Measurements from ENCODE around the gene CMIP. TPM values are rescaled to one million over a fixed set of nuclear protein-coding genes. Genes with fewer than 3 reads are reported as not detected.

CMIP gene
- total RNA-seq, 1 experiment from 2014 or later = 48.2 TPM

- Histone ChIP-seq H4K91ac (ENCODE audit: insufficient read length, low read depth, low read length) (no peak overlapping the region), H3K27me3 (ENCODE audit: insufficient read depth, low read length) (no peaks in the 10 kb centered on the region), H3K9ac (ENCODE audit: extremely low read depth, insufficient read length, low read length) (no peak overlapping the region), H2BK120ac (ENCODE audit: low read depth, low read length, poor library complexity, severe bottlenecking) (no peak overlapping the region), H2BK12ac (ENCODE audit: insufficient read length, low read depth, low read length) (no peak overlapping the region), H3K23ac (ENCODE audit: insufficient read length, low read depth, low read length) (no peak overlapping the region), H3K9me3 (ENCODE audit: control insufficient read depth, low read depth, low read length) (no peaks in the 10 kb centered on the region), H3K4me1 (ENCODE audit: insufficient read depth, low read length) (peaks cover 9% of the 10 kb centered on the region; the same call in 1 of the 2 replicates), H4K20me1 (ENCODE audit: control insufficient read depth, insufficient read depth, insufficient read length) (peaks cover 4% of the 10 kb centered on the region), H4K8ac (replicated peaks; ENCODE audit: insufficient read length, low read depth, low read length) (no peak overlapping the region), H3K4ac (ENCODE audit: low read depth, low read length) (no peak overlapping the region), H2BK5ac (ENCODE audit: insufficient read length, low read length) (no peak overlapping the region), H3K23me2 (ENCODE audit: insufficient read length, low read depth, low read length, poor library complexity, severe bottlenecking) (peaks cover 3% of the 10 kb centered on the region), H3K4me2 (ENCODE audit: insufficient read depth, insufficient read length, low read length) (no peak overlapping the region), H3T11ph (ENCODE audit: low read length) (no peak overlapping the region), H3K79me2 (ENCODE audit: insufficient read depth, low read length) (no peaks in the 10 kb centered on the region), H3K56ac (ENCODE audit: insufficient read length, low read depth, low read length) (no peak overlapping the region), H2BK15ac (ENCODE audit: low read depth, low read length) (no peak overlapping the region), H2AK5ac (ENCODE audit: insufficient read length, low read length) (no peak overlapping the region), H3K27ac (ENCODE audit: insufficient read length, low read depth, low read length) (no peak overlapping the region), H2AFZ (ENCODE audit: low read length) (no peak overlapping the region), H3K14ac (ENCODE audit: insufficient read depth, low read length) (no peak overlapping the region), H2BK20ac (ENCODE audit: low read depth, low read length, poor library complexity, severe bottlenecking) (no peak overlapping the region), H3K18ac (ENCODE audit: insufficient read length, low read depth, low read length) (no peak overlapping the region), H3K79me1 (ENCODE audit: insufficient read depth, low read depth, low read length, poor library complexity, severe bottlenecking) (no peaks in the 10 kb centered on the region), H4K5ac (ENCODE audit: insufficient read length, low read depth, low read length) (no peak overlapping the region)
- no peaks in the 10 kb centered on the region for H3K27me3 Mint-ChIP-seq (ENCODE audit: low read depth)
- H3K4me1 Mint-ChIP-seq = peaks cover 31 to 44% of the 10 kb centered on the region in 2 experiments
- 100% methylated on average over 2 of the region's 4 CpGs for WGBS (ENCODE audit: extremely low coverage, insufficient read length, low lambda C conversion rate)
- no peak for DNase-seq
- H3K36me3 Mint-ChIP-seq (ENCODE audit: insufficient read depth in 1 of 3, low read depth in 3 of 3) = peaks cover 0 to 1% (median 0%) of the 10 kb centered on the region in 3 experiments; a peak in 2 of 7 replicates
- H3K4me3 Mint-ChIP-seq = no peak overlapping the region
- no peak overlapping the region for H3K27ac Mint-ChIP-seq
- no peaks in the 10 kb centered on the region for H3K9me3 Mint-ChIP-seq
- TF ChIP-seq CTCF (conservative IDR thresholded peaks at IDR 0.05) = no peak
Measured at GRCh38 chr16:81645925-81646324, 201.3 kb downstream of the CMIP start.

Measured in H9 (cell line).